Activated naive CD4-positive, alpha-beta T cell treated with anti-CD3 and anti-CD28 coated beads, Interleukin-2, amount 10 ng/mL, durations not matched to agents 7 days and 5 days (primary cell): ENCODE data around the gene COX6A2.

ENCODE experiments used
- CTCF ChIA-PET: fragments of 350-600 bp; sonication (Branson Sonifier 250); formaldehyde crosslinking; loops from one replicate; lab custom pipeline; 2021; ENCODE audit warnings: antibody characterized with exemption; lab: Charles Lee
- DNase-seq: peaks from one replicate; pipeline ENCODE4 v3.0.0-alpha.2; 2020
- H3K27ac Mint-ChIP-seq: one replicate; pipeline ENCODE4 v1.8.0; 2021; ENCODE audit warnings: mild to moderate bottlenecking, moderate library complexity, mixed read lengths
- H3K27me3 Mint-ChIP-seq: one replicate; pipeline ENCODE4 v1.8.0; 2021; ENCODE audit warnings: mild to moderate bottlenecking, mixed read lengths
- H3K36me3 Mint-ChIP-seq: one replicate; pipeline ENCODE4 v1.8.0; 2021; ENCODE audit warnings: mixed read lengths
- H3K4me1 Mint-ChIP-seq: one replicate; pipeline ENCODE4 v1.8.0; 2021; ENCODE audit warnings: mixed read lengths
- H3K4me3 Mint-ChIP-seq: one replicate; pipeline ENCODE4 v1.8.0; 2021; ENCODE audit warnings: mild to moderate bottlenecking, moderate library complexity, mixed read lengths
- H3K9me3 Mint-ChIP-seq: one replicate; pipeline ENCODE4 v1.8.0; 2021; ENCODE audit warnings: mixed read lengths

The COX6A2 gene

DNA sequence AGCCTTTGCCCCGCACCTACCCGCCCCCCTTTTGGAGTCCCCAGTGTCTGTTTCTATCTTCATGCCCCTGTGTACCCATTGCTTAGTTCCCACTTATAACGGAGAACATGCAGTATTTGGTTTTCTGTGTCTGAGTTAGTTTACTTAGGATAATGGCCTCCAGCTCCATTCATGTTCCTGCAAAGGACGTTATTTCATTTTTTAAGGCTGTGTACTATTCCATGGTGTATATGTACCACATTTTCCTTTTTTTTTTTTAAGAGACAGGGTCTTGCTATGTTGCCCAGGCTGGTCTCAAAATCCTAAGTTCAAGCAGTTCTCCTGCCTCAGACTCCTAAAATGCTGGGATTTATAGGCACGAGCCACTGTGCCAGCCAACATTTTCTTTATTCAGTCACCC, 39.7 kb upstream of the COX6A2 start:
- Mint-ChIP-seq H3K27me3 (peaks cover 27% of the 10 kb centered on the region), H3K27ac (no peak overlapping the region), H3K4me3 (no peak overlapping the region), H3K4me1 (peaks cover 19% of the 10 kb centered on the region), H3K36me3 (peaks cover 26% of the 10 kb centered on the region), H3K9me3 (no peaks in the 10 kb centered on the region)
- CTCF ChIA-PET = no interaction called here
- no peak for DNase-seq

DNA sequence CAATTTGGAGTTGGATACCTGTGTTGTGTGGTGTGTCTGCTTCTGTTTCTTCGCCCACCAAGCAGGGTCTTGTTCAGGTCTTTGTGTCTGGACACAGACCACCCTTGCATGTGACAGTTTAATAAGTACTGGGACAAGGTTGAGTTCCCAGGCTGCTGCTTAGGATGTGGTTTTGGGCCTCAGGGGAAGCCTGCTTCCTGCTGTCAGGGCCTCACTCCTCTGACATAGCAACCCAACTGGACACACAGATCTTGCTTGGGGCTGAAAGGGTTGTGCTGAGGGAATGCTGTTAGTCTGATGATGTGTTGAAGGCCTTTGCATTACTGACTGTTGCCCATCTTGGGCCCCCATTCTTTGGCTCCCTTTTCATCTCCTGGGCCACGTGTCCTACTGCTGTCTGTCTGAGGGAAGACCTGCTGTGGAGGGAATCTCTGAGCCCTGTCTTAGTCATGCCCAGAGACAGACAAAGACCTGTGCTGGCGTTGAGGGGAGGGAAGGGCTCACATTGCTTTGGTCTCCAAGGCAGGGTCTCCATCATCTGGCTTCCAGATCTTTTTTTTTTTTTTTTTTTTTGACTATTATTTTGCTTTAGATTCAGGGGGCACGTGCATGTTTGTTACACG, 39.1 kb upstream of the COX6A2 start:
- CTCF ChIA-PET = no interaction called here
- peaks cover 21% of the 10 kb centered on the region for H3K27me3 Mint-ChIP-seq
- no peaks in the 10 kb centered on the region for H3K9me3 Mint-ChIP-seq
- no peak for DNase-seq
- no peak overlapping the region for H3K27ac Mint-ChIP-seq
- no peak overlapping the region for H3K4me3 Mint-ChIP-seq
- peaks cover 14% of the 10 kb centered on the region for H3K4me1 Mint-ChIP-seq
- H3K36me3 Mint-ChIP-seq = peaks cover 27% of the 10 kb centered on the region

DNA sequence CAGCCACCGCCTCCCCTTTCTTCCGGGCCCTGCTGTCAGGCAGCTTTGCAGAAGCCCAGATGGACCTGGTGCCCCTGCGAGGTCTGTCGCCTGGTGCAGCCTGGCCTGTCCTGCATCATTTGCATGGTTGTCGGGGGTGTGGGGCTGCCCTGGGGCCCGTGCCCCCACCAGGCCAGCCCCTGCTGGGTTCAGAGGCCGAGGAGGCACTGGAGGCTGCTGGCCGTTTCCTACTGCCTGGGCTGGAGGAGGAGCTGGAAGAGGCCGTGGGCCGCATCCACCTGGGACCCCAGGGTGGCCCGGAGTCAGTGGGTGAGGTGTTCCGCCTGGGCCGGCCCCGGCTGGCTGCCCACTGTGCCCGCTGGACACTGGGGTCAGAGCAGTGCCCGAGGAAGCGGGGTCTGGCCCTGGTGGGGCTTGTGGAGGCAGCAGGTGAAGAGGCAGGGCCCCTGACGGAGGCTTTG, 38.3 kb upstream of the COX6A2 start:
- Mint-ChIP-seq H3K27me3 (peaks cover 12% of the 10 kb centered on the region), H3K4me3 (no peak overlapping the region), H3K4me1 (peaks cover 14% of the 10 kb centered on the region), H3K36me3 (peaks cover 27% of the 10 kb centered on the region), H3K27ac (no peak overlapping the region), H3K9me3 (no peaks in the 10 kb centered on the region)
- CTCF ChIA-PET = no interaction called here
- no peak for DNase-seq

DNA sequence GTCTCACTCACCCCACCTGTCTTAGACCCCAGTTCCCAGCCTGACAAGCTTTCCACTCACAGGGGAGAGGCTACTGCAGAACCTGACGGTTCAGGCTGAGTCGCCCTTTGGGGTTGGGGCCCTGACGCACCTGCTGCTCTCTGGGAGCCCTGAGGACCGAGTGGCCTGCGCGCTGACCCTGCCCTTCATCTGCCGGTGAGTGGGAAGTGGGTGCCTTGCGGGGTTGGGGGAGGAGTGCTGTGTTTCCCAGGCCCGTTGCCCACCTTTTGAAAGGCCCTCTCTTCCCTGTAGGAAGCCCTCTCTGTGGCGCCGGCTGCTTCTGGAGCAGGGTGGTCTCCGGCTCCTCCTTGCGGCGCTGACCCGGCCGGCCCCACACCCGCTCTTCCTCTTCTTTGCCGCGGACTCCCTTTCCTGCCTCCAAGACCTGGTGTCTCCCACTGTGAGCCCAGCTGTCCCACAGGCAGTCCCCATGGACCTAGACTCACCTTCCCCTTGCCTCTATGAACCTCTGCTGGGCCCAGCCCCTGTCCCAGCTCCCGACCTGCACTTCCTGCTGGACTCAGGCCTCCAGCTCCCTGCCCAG, 37.7 kb upstream of the COX6A2 start:
- H3K36me3 Mint-ChIP-seq = peaks cover 27% of the 10 kb centered on the region
- peaks cover 18% of the 10 kb centered on the region for H3K4me1 Mint-ChIP-seq
- no peak for DNase-seq
- H3K27ac Mint-ChIP-seq = no peak overlapping the region
- CTCF ChIA-PET = no interaction called here
- peaks cover 7% of the 10 kb centered on the region for H3K27me3 Mint-ChIP-seq
- no peaks in the 10 kb centered on the region for H3K9me3 Mint-ChIP-seq
- no peak overlapping the region for H3K4me3 Mint-ChIP-seq

DNA sequence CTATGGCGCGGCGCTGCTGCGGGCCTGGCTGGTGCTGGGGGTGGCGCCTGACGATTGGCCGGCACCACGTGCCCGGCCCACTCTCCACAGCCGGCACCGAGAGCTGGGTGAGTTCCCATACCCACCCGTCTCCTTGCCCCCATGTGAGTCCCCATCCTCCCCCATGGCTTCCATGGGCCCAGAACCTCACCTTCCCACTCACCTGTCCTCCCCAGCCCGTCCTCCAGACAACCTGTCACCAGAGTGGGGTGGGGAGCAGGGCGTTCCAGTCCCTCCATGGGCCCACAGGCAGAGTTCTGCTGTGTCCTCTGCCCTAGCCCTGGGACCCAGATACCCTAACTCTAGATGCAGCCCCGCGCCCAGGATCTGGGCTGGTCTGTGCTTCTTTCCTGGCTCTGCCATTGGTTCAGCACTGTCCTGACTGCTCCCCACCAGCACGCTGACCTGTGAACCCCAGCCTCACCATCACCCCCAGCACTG, 36.7 kb upstream of the COX6A2 start:
- no peak for DNase-seq
- Mint-ChIP-seq H3K9me3 (no peaks in the 10 kb centered on the region), H3K36me3 (peaks cover 27% of the 10 kb centered on the region), H3K27ac (no peak overlapping the region), H3K27me3 (no peaks in the 10 kb centered on the region), H3K4me3 (no peak overlapping the region), H3K4me1 (peaks cover 29% of the 10 kb centered on the region)
- CTCF ChIA-PET = no interaction called here

DNA sequence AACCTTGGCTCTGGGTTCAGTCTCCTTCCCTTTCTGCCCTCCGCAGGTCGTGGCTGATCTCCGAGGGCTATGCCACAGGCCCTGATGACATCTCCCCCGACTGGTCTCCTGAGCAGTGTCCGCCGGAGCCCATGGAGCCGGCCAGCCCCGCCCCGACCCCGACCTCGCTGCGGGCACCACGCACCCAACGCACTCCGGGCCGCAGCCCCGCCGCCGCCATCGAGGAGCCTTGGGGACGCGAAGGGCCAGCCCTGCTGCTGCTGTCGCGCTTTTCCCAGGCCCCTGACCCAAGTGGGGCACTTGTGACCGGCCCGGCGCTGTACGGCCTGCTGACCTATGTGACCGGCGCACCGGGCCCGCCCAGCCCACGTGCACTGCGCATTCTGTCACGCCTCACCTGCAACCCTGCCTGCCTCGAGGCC, 36.2 kb upstream of the COX6A2 start:
- CTCF ChIA-PET = interaction anchor here (0.9 kb wide), 1 partner anchor 14 kb away, joined by 3 read pairs; no protein-coding TSS in a partner anchor
- no peak overlapping the region for H3K27ac Mint-ChIP-seq

DNA sequence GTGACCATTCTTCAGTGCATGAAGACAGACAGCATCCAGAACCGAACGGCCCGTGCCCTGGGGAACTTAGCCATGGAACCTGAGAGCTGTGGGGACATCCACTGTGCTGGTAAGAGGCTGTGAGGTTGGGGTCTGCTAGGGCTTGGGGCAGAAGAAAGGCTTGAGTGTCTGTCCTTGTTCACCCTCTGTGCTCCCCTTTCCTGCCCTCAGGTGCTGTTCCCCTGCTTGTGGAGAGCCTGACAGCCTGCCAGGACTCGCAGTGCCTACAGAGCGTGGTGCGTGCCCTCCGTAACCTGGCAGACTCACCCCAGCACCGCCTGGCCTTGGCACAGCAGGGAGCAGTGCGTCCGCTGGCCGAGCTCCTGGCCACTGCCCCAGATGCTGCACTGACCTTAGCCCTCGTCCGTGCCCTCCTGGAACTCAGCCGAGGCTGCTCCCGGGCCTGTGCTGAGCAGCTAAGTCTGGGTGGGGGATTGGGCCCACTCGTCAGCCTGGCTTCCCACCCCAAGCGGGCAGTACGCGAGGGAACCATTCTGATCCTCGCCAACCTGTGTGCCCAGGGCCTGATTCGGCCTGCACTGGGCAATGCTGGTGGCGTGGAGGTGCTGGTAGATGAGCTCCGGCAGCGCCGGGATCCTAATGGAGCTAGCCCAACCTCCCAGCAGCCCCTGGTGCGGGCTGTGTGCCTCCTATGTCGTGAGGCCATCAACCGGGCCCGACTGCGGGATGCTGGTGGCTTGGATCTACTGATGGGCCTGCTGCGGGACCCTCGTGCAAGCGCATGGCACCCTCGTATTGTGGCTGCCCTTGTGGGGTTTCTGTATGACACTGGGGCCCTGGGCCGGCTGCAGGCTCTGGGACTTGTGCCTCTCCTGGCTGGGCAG, 34.0 kb upstream of the COX6A2 start:
- Mint-ChIP-seq H3K4me1 (peaks cover 33% of the 10 kb centered on the region), H3K4me3 (no peak overlapping the region), H3K9me3 (no peaks in the 10 kb centered on the region), H3K27ac (no peak overlapping the region), H3K27me3 (peaks cover 3% of the 10 kb centered on the region), H3K36me3 (peaks cover 34% of the 10 kb centered on the region)
- CTCF ChIA-PET = interaction anchor here (0.5 to 7.8 kb wide), 4 partner anchors 14 to 405 kb away, joined by 3 to 62 read pairs (median 11); partner anchors contain the start of gene RUSF1
- DNase-seq = no peak

More for the DNA sequence above, 36.2 kb upstream of the COX6A2 start:
- Mint-ChIP-seq H3K36me3 (peaks cover 27% of the 10 kb centered on the region), H3K4me1 (peaks cover 30% of the 10 kb centered on the region), H3K4me3 (no peak overlapping the region), H3K9me3 (no peaks in the 10 kb centered on the region), H3K27me3 (peaks cover 2% of the 10 kb centered on the region)
- no peak for DNase-seq

DNA sequence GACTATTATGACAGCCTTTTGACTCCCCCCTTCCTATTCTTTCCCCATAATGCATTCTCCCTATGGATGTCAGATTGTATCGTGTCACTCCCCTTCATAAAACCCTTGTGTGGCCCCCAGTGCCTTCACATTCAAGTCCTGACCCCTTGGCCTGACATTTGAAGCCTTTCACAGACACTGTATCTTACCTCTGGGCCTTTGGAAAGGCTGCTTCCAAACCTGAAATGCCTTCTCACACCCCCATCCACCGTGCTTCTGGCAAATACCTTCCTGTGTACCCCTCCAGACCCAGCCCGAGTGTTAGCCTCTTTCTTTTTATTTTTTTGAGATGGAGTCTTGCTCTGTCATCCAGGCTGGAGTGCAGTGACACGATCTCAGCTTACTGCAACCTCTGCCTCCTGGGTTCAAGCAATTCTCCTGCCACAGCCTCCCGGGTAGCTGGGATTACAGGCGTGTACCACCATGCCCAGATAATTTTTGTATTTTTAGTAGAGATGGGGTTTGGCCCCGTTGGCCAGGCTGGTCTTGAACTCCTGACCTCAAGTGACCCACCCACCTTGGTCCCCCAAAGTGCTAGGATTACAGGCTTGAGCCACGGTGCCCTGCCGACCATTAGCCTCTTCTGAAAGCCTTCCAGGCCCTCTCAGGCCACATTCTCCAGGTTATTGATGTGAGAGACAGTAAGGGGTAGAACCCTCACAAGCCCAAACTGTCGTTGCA, 33.2 kb upstream of the COX6A2 start:
- H3K4me1 Mint-ChIP-seq = peaks cover 36% of the 10 kb centered on the region
- no peak for DNase-seq
- H3K27ac Mint-ChIP-seq = peak overlapping the region; percentile 35
- H3K9me3 Mint-ChIP-seq = no peaks in the 10 kb centered on the region
- CTCF ChIA-PET = interaction anchor here (0.8 to 7.8 kb wide), 15 partner anchors 9 to 416 kb away, joined by 3 to 62 read pairs (median 4); partner anchors contain the start of genes PYCARD and ZNF267
- peaks cover 35% of the 10 kb centered on the region for H3K36me3 Mint-ChIP-seq
- no peak overlapping the region for H3K4me3 Mint-ChIP-seq
- peaks cover 3% of the 10 kb centered on the region for H3K27me3 Mint-ChIP-seq

DNA sequence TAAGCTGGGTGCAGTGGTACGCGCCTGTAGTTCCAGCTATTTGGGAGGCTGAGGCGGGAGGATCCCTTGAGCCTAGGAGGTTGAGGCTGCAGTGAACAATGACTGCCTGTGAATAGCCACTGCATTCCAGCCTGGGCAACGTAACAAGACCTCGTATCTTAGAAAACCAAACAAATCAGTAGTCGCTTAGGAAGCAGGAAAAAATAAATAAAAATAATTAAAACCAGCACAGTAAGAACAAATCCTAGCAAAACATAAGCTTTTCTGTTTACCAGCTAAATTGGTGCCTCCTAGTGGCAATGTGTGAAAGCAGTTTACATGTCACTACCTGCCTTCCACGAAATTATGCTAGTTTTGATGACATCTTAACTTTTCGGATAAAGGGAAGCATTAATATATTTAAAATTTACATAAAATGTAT, 32.4 kb upstream of the COX6A2 start:
- Mint-ChIP-seq H3K4me3 (peak overlapping the region; percentile 92), H3K9me3 (no peaks in the 10 kb centered on the region), H3K4me1 (peaks cover 43% of the 10 kb centered on the region), H3K36me3 (peaks cover 40% of the 10 kb centered on the region), H3K27me3 (peaks cover 3% of the 10 kb centered on the region), H3K27ac (peak overlapping the region; percentile 98)
- peak; percentile 37 for DNase-seq
- CTCF ChIA-PET = interaction anchor here (0.8 to 7.8 kb wide), 18 partner anchors 9 to 417 kb away, joined by 3 to 62 read pairs (median 4); partner anchors contain the start of genes PYCARD, RUSF1 and ZNF267

DNA sequence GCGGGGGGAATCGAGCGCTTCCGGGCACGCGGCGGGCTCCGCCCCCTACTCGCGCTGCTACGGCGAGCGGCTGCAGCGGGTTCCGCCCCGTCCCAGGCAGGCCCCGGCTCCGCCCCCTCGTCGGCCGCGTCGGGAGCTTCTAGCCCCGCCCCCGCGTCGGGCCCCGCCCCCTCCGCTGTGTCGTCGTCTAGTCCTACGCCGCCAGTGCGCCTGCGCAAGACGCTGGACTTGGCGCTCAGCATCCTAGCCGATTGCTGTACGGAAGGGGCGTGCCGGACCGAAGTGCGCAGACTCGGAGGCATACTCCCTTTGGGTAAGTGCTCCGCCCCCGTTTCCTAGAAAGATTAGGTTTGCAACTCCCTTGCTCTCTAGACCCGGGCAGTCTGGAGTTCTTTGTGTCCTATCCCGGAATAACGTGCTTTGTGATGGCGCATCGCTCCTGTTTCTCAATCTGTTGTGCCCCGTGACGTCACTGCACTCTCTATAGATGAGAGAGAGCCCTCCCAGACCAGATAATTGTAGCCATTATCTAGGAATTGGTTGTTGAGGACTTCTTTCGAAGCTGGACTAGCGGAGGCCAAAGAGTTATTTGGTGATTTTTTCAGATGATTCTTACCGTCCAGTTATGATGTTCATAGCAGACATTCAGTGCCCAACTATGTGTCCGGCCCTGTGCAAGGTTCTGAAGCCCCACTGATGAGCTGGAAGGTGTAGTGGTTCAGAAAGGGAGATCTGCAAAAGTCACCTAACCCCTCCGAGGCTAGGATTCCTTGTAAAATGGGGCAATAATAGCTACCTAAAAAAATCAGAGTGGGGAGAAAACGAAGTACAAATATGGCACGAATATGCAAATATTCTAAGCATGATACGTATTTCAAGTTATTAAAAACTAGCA, 31.8 kb upstream of the COX6A2 start:
- peak overlapping the region; percentile 98 for H3K27ac Mint-ChIP-seq
- peaks cover 3% of the 10 kb centered on the region for H3K27me3 Mint-ChIP-seq
- H3K4me3 Mint-ChIP-seq = peak overlapping the region; percentile 92
- no peaks in the 10 kb centered on the region for H3K9me3 Mint-ChIP-seq
- H3K36me3 Mint-ChIP-seq = peaks cover 38% of the 10 kb centered on the region
- H3K4me1 Mint-ChIP-seq = peaks cover 49% of the 10 kb centered on the region
- CTCF ChIA-PET = interaction anchor here (0.8 to 7.8 kb wide), 19 partner anchors 9 to 417 kb away, joined by 3 to 62 read pairs (median 4); partner anchors contain the start of genes PYCARD, RUSF1 and ZNF267
- DNase-seq = peak; percentile 100

DNA sequence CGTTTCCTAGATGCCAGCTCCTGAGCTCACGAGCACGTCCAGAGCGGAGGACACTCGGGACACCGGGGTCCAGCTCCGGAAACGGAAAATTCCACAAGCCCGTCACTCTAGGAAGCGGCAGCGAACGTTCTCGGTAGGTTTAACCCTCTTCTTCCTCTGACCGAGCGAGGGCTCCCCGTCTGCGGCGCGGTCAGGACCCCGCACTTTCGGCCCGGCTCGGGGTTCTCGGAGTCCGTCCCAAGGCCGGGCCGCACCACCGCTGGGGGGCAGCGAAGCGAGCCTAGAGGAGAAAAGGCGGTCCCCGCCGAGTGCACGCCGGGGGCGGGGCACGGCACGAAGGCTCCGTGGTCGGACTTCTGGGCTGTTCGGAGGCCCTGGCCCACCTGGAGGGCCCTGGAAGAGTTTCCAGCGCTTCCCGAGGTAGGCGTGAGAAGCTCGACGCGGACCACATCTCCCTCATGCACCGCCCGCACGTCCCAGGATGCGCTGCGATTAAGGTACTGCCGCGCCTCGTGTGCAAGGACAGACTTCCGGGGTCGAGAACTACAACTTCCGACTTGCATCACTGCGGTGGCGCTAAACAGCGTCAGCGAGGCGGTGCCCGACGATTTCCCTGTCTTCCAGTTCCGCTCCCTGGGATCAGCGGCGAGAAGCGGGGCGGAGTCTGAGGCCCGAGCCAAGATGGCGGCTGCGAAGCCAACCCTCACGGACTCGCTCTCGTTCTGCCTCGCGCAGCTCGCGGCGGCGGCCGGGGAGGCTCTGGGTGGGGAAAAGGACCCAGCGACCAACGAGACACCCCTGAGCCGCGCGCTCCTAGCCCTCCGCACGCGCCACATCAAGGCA, 30.9 kb upstream of the COX6A2 start, which contains the start of gene ARMC5:
TSS of gene ARMC5 (plus strand) at position 658 of the 843 bp plus-strand sequence. CDS start at position 682, 24 bp downstream.
- H3K27me3 Mint-ChIP-seq = peaks cover 3% of the 10 kb centered on the region
- H3K9me3 Mint-ChIP-seq = no peaks in the 10 kb centered on the region
- peak within 1 kb of the TSS; percentile 92 for H3K4me3 Mint-ChIP-seq
- peaks cover 53% of the 10 kb centered on the region for H3K4me1 Mint-ChIP-seq
- peaks cover 37% of the 10 kb centered on the region for H3K36me3 Mint-ChIP-seq
- H3K27ac Mint-ChIP-seq = peak within 1 kb of the TSS; percentile 98
- CTCF ChIA-PET = interaction anchor here (1.2 to 7.8 kb wide), 8 partner anchors 10 to 408 kb away, joined by 3 to 62 read pairs (median 4); partner anchors contain the start of gene RUSF1
- DNase-seq = peak; percentile 98
